Naive thymus-derived CD8-positive, alpha-beta T cell (primary cell): Measurements from ENCODE around the gene RPUSD2. TPM values are rescaled to one million over a fixed set of nuclear protein-coding genes. Genes with fewer than 3 reads are reported as not detected.
A peak's percentile ranks its signal among the peaks of the same experiment; 100 is the strongest.

Experiments
- ATAC-seq, 2 donors: fragments of 150-1000 bp; cut with Tn5 transposase in 1 of 2; sonication (Bioruptor Pico), chemical (Tn5 transposase) in 1 of 2; 1 replicate in 1 of 2; 2 replicates in 1 of 2; pipeline ENCODE4 v1.10.0; 2021; ENCODE audit warnings: mild to moderate bottlenecking in 2 of 2, moderate library complexity in 2 of 2
- POLR2A ChIA-PET: fragments of 350-600 bp; sonication (Branson Sonifier 250); formaldehyde crosslinking; loops from one replicate; lab custom pipeline; 2021; ENCODE audit warnings: antibody characterized with exemption; lab: Charles Lee
- DNase-seq, 10 donors: peaks; one replicate each; pipeline versions ENCODE4 v3.0.0 to v3.0.0-alpha.2; 2020 to 2022
- H3K27ac Mint-ChIP-seq, 10 donors: one replicate each; pipeline ENCODE4 v1.8.0; 2020 to 2022; ENCODE audit warnings: mild to moderate bottlenecking in 10 of 10, mixed read lengths in 10 of 10, moderate library complexity in 4 of 10, inconsistent platforms in 1 of 10
- H3K27me3 Mint-ChIP-seq, 5 donors: one replicate each; pipeline ENCODE4 v1.8.0; 2021 to 2022; ENCODE audit warnings: mixed read lengths in 5 of 5
- H3K36me3 Mint-ChIP-seq, 3 donors: one replicate each; pipeline ENCODE4 v1.8.0; 2020 to 2022; ENCODE audit warnings: mixed read lengths in 3 of 3, mild to moderate bottlenecking in 2 of 3, inconsistent platforms in 1 of 3
- H3K4me1 Mint-ChIP-seq, 4 donors: one replicate each; pipeline ENCODE4 v1.8.0; 2021 to 2022; ENCODE audit warnings: mixed read lengths in 4 of 4
- H3K4me3 Mint-ChIP-seq, 10 donors: one replicate each; pipeline ENCODE4 v1.8.0; 2020 to 2022; ENCODE audit warnings: mild to moderate bottlenecking in 10 of 10, mixed read lengths in 10 of 10, moderate library complexity in 6 of 10, inconsistent platforms in 1 of 10
- H3K9me3 Mint-ChIP-seq, 9 donors: one replicate each; pipeline ENCODE4 v1.8.0; 2020 to 2022; ENCODE audit warnings: mixed read lengths in 9 of 9, mild to moderate bottlenecking in 3 of 9, inconsistent platforms in 1 of 9, moderate library complexity in 1 of 9
- polyA plus RNA-seq, 3 donors: library from polyadenylated mRNA; unstranded; fragments of 300-500 nt; fragmentation: Illumina TruSeq; gene quantifications; one replicate each; pipeline ENCODE4 v1.2.3, GENCODE V29; 2021
- total RNA-seq, 8 experiments: library from RNA in 2 of 8; stranded (reverse) in 2 of 8; gene quantifications; one replicate each; pipeline ENCODE4 v1.2.3 and lab custom pipeline; 2021 to 2026

Gene RPUSD2
- total RNA-seq (10 to 100 TPM; 15.6 to 15.7 TPM), polyA plus RNA-seq (10 to 100 TPM; 18.7 to 23.3 (median 22.2) TPM), total RNA-seq (lab: John Stamatoyannopoulos, UW) (8.2 to 37.3 (median 22.7) reads per million in 6 experiments)

DNA sequence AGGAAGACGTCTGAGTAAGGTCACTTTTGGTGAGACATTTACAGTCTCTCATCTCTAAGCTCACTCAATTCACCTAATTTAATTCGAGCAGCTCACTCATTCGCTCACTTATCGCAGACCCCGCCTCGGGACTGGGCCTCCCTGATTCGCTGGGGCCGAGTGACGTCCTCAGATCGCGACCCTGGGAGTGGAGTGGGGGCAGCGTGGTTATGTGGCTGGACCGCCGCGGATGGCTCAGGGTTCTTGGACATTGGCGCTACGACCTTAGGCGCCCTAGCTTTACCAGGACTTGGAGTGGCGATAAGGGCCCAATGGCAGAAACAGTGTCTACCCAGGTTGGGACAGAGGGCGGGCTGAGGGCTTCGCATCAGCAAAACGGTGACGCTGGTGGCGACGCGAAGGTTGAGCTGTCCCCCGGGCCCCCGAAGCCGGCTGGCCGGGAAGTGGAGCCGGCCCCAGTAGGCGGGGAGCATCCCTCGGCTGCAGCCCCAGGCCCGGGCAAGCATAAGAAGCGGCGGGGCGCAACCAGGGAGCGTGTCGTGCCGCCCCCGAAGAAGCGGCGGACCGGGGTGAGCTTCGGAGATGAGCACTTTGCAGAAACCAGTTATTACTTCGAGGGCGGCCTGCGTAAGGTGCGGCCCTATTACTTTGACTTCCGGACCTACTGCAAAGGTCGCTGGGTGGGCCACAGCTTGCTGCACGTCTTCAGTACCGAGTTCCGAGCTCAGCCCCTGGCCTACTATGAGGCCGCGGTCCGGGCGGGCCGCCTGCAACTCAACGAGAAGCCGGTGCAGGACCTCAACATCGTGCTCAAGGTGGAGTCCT is at the start of gene RPUSD2:
TSS of gene RPUSD2 (plus strand) at position 171 of the 825 bp plus-strand sequence. CDS start at position 210, 39 bp downstream.
- Mint-ChIP-seq H3K36me3 (peaks cover 0 to 34% (median 8%) of the 10 kb centered on the region in 3 donors), H3K27ac (peak within 1 kb of the TSS; percentile 97 to 100 (median 99)), H3K9me3 (no peaks in the 10 kb centered on the region), H3K4me1 (peaks cover 12 to 54% (median 48%) of the 10 kb centered on the region in 4 donors), H3K4me3 (peak within 1 kb of the TSS; percentile 94 to 99 (median 98)), H3K27me3 (peaks cover 0 to 2% (median 0%) of the 10 kb centered on the region in 5 donors)
- POLR2A ChIA-PET = interaction anchor here (0.6 to 1.8 kb wide), 16 partner anchors 8 to 763 kb away, joined by 3 to 13 read pairs (median 3); partner anchors contain the start of genes DNAJC17, INO80, KNL1 and NUSAP1
- DNase-seq (peak; percentile 85 to 96 (median 92)), ATAC-seq (peak; percentile 66 to 69)

DNA sequence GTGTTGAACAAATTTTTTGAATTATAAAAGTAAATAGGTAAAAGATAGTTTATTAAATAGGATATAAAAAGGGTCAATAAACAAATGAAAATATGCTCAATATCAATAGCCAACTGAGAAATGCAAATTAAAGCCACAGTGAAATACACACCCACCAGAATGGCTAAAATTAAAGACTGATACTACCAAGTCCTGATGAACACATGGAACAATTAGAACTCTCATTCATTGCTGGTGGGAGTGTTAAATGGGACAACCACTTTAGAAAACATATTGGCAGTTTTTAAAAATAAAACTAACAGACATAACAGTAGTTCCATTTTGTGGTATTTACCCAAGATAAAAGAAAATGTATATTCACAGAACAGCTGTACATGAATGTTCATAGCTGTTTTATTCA is 45.5 kb upstream of the RPUSD2 start:
- no peaks in the 10 kb centered on the region for H3K9me3 Mint-ChIP-seq
- DNase-seq (no peak), ATAC-seq (no peak)
- peaks cover 0 to 6% (median 4%) of the 10 kb centered on the region in 4 donors for H3K4me1 Mint-ChIP-seq
- H3K27ac Mint-ChIP-seq = no peak overlapping the region
- no peaks in the 10 kb centered on the region for H3K36me3 Mint-ChIP-seq
- H3K27me3 Mint-ChIP-seq = no peaks in the 10 kb centered on the region
- POLR2A ChIA-PET = interaction anchor here (0.7 kb wide), 1 partner anchor 15 kb away, joined by 3 read pairs; no protein-coding TSS in a partner anchor
- H3K4me3 Mint-ChIP-seq = no peak overlapping the region

GRCh38 chr15:40525855-40526254 is 43.2 kb upstream of the RPUSD2 start:
- ATAC-seq = no peak
- no peaks in the 10 kb centered on the region for H3K4me1 Mint-ChIP-seq

DNA sequence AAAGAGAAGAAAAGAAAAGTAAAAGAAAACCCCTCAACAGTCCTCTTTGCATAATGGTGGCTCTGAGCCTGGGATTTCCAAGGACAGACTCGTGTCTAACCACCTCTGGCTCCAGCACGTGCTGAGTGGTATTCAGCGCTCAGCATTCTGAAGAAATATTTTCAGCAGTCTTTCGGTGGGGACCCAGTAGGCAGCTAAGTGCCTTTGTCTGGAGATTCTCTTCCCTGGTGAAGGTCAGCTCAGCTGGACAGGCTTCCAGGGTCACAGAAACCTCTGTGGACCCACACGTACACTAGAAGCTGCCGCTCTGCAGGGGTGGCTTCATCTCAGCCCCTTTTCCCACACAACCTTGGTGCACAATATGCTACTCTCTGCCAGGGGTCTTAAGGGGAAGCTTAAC is 40.3 kb upstream of the RPUSD2 start:
- Mint-ChIP-seq H3K4me1 (no peaks in the 10 kb centered on the region), H3K27ac (no peak overlapping the region), H3K27me3 (no peaks in the 10 kb centered on the region), H3K36me3 (peaks cover 0 to 2% (median 0%) of the 10 kb centered on the region in 3 donors), H3K4me3 (no peak overlapping the region), H3K9me3 (no peaks in the 10 kb centered on the region)
- ATAC-seq = no peak
- POLR2A ChIA-PET = interaction anchor here (0.6 kb wide), 1 partner anchor 89 kb away, joined by 3 read pairs; no protein-coding TSS in a partner anchor
- DNase-seq = no peak

More at GRCh38 chr15:40525855-40526254, 43.2 kb upstream of the RPUSD2 start:
- POLR2A ChIA-PET = no interaction called here
- no peak overlapping the region for H3K27ac Mint-ChIP-seq
- H3K27me3 Mint-ChIP-seq = no peaks in the 10 kb centered on the region
- H3K9me3 Mint-ChIP-seq = no peaks in the 10 kb centered on the region
- H3K36me3 Mint-ChIP-seq = no peaks in the 10 kb centered on the region
- DNase-seq = no peak
- H3K4me3 Mint-ChIP-seq = no peak overlapping the region

GRCh38 chr15:40533763-40534364 is 35.2 kb upstream of the RPUSD2 start:
- Mint-ChIP-seq H3K9me3 (no peaks in the 10 kb centered on the region), H3K4me3 (no peak overlapping the region), H3K27ac (no peak overlapping the region), H3K27me3 (no peaks in the 10 kb centered on the region), H3K4me1 (peaks cover 0 to 4% (median 2%) of the 10 kb centered on the region in 4 donors), H3K36me3 (peaks cover 0 to 9% (median 0%) of the 10 kb centered on the region in 3 donors)
- no peak for DNase-seq
- ATAC-seq = no peak
- POLR2A ChIA-PET = no interaction called here

GRCh38 chr15:40534371-40534770 is 34.7 kb upstream of the RPUSD2 start:
- DNase-seq = no peak
- H3K4me3 Mint-ChIP-seq = no peak overlapping the region
- H3K27ac Mint-ChIP-seq = no peak overlapping the region
- POLR2A ChIA-PET = no interaction called here
- H3K27me3 Mint-ChIP-seq = no peaks in the 10 kb centered on the region
- ATAC-seq = no peak
- H3K9me3 Mint-ChIP-seq = no peaks in the 10 kb centered on the region
- H3K36me3 Mint-ChIP-seq = peaks cover 0 to 13% (median 5%) of the 10 kb centered on the region in 3 donors
- peaks cover 0 to 6% (median 2%) of the 10 kb centered on the region in 4 donors for H3K4me1 Mint-ChIP-seq

- peaks cover 0 to 6% (median 2%) of the 10 kb centered on the region in 4 donors for H3K4me1 Mint-ChIP-seq
- no peak for ATAC-seq
- no peaks in the 10 kb centered on the region for H3K9me3 Mint-ChIP-seq
- no peak for DNase-seq
- H3K27me3 Mint-ChIP-seq = no peaks in the 10 kb centered on the region
- POLR2A ChIA-PET = no interaction called here
- peaks cover 0 to 16% (median 5%) of the 10 kb centered on the region in 3 donors for H3K36me3 Mint-ChIP-seq
- H3K4me3 Mint-ChIP-seq = no peak overlapping the region
- no peak overlapping the region for H3K27ac Mint-ChIP-seq
Observed at GRCh38 chr15:40536501-40536900, 32.6 kb upstream of the RPUSD2 start.

DNA sequence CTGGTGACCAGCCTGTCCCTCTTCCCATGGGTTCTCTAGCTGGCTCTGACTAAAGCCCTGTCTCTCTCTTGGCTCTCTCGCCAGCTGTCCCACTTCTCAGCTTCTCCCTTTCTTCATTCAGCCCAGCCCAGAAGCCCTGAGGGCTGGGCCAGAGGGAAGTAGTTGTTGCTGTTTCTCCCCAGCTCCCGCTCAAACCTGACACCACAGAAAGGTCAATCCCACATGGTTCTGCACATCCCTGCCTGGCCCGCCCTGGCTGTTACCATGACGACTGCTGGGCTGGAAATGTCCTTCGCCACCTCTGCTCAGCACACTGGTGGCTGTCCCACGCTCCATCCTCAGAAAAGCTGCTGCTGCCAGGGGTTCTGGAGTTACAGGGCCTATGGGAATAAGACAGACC is 30.1 kb upstream of the RPUSD2 start:
- no peaks in the 10 kb centered on the region for H3K27me3 Mint-ChIP-seq
- ATAC-seq = no peak

GRCh38 chr15:40543082-40543481 is 26.0 kb upstream of the RPUSD2 start:
- Mint-ChIP-seq H3K9me3 (no peaks in the 10 kb centered on the region), H3K4me3 (no peak overlapping the region), H3K27me3 (no peaks in the 10 kb centered on the region), H3K36me3 (peaks cover 3 to 29% (median 5%) of the 10 kb centered on the region in 3 donors), H3K4me1 (peaks cover 0 to 35% (median 4%) of the 10 kb centered on the region in 4 donors), H3K27ac (no peak overlapping the region)
- POLR2A ChIA-PET = interaction anchor here (0.6 kb wide), 1 partner anchor 19 kb away, joined by 7 read pairs; no protein-coding TSS in a partner anchor
- ATAC-seq (no peak), DNase-seq (no peak)

More for the DNA sequence above, 30.1 kb upstream of the RPUSD2 start:
- peaks cover 0 to 16% (median 3%) of the 10 kb centered on the region in 4 donors for H3K4me1 Mint-ChIP-seq
- H3K9me3 Mint-ChIP-seq = no peaks in the 10 kb centered on the region
- H3K27ac Mint-ChIP-seq = peak overlapping the region in 1 of 10 donors; percentile 73
- H3K4me3 Mint-ChIP-seq = no peak overlapping the region
- POLR2A ChIA-PET = no interaction called here
- H3K36me3 Mint-ChIP-seq = peaks cover 0 to 15% (median 5%) of the 10 kb centered on the region in 3 donors
- no peak for DNase-seq

GRCh38 chr15:40543631-40544294 is 25.3 kb upstream of the RPUSD2 start:
- peak in 1 of 2 donors; percentile 42 for ATAC-seq
- Mint-ChIP-seq H3K27ac (peak overlapping the region in 3 of 10 donors; percentile 29 to 70 (median 43)), H3K4me1 (peaks cover 0 to 41% (median 4%) of the 10 kb centered on the region in 4 donors), H3K9me3 (no peaks in the 10 kb centered on the region), H3K36me3 (peaks cover 4 to 31% (median 8%) of the 10 kb centered on the region in 3 donors), H3K27me3 (no peaks in the 10 kb centered on the region), H3K4me3 (peak overlapping the region in 1 of 10 donors; percentile 29)
- DNase-seq = no peak
- POLR2A ChIA-PET = no interaction called here

GRCh38 chr15:40545457-40545856 is 23.6 kb upstream of the RPUSD2 start:
- H3K4me3 Mint-ChIP-seq = no peak overlapping the region

GRCh38 chr15:40548610-40549009 is 20.5 kb upstream of the RPUSD2 start:
- Mint-ChIP-seq H3K27ac (peak overlapping the region in 1 of 10 donors; percentile 30), H3K9me3 (no peaks in the 10 kb centered on the region), H3K4me1 (peaks cover 0 to 58% (median 7%) of the 10 kb centered on the region in 4 donors), H3K36me3 (peaks cover 4 to 63% (median 11%) of the 10 kb centered on the region in 3 donors), H3K27me3 (no peaks in the 10 kb centered on the region), H3K4me3 (no peak overlapping the region)
- DNase-seq (no peak), ATAC-seq (no peak)
- POLR2A ChIA-PET = no interaction called here

More at GRCh38 chr15:40545457-40545856, 23.6 kb upstream of the RPUSD2 start:
- Mint-ChIP-seq H3K36me3 (peaks cover 4 to 40% (median 4%) of the 10 kb centered on the region in 3 donors), H3K27ac (no peak overlapping the region), H3K27me3 (no peaks in the 10 kb centered on the region), H3K4me1 (peaks cover 0 to 54% (median 7%) of the 10 kb centered on the region in 4 donors), H3K9me3 (no peaks in the 10 kb centered on the region)
- DNase-seq (no peak), ATAC-seq (no peak)
- POLR2A ChIA-PET = no interaction called here
